ENCODE data around the gene NAGPA. TPM values are rescaled to one million over a fixed set of nuclear protein-coding genes. Genes with fewer than 3 reads are reported as not detected.
"Not testable (repeated sequence)": the region's sequence is repeated elsewhere in the genome, so short reads cannot be mapped to it uniquely, and the experiment has no call there.

Gene NAGPA
- total and polyA plus RNA-seq, 2 donors from 2014 or later: 13.8 to 14.5 TPM

- TF ChIP-seq, protein P1, sequence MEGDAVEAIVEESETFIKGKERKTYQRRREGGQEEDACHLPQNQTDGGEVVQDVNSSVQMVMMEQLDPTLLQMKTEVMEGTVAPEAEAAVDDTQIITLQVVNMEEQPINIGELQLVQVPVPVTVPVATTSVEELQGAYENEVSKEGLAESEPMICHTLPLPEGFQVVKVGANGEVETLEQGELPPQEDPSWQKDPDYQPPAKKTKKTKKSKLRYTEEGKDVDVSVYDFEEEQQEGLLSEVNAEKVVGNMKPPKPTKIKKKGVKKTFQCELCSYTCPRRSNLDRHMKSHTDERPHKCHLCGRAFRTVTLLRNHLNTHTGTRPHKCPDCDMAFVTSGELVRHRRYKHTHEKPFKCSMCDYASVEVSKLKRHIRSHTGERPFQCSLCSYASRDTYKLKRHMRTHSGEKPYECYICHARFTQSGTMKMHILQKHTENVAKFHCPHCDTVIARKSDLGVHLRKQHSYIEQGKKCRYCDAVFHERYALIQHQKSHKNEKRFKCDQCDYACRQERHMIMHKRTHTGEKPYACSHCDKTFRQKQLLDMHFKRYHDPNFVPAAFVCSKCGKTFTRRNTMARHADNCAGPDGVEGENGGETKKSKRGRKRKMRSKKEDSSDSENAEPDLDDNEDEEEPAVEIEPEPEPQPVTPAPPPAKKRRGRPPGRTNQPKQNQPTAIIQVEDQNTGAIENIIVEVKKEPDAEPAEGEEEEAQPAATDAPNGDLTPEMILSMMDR (IDR thresholded peaks at IDR 0.05; ENCODE audit: borderline replicate concordance, extremely low read depth, insufficient read depth): no peak
- no peak for FAIRE-seq
- Histone ChIP-seq H3K4me1 (ENCODE audit: control insufficient read depth in 2 of 3, insufficient read depth in 2 of 3, low read depth in 1 of 3, low read length in 3 of 3) (no peaks in the 10 kb centered on the region), H3K9ac (ENCODE audit: low read length in 3 of 3) (no peak overlapping the region), H3K4me3 (ENCODE audit: low read length in 3 of 3) (no peak overlapping the region), H3K36me3 (ENCODE audit: control insufficient read depth in 2 of 3, insufficient read depth in 3 of 3, low read length in 3 of 3) (no peaks in the 10 kb centered on the region), H3K27ac (ENCODE audit: low read depth in 2 of 2, low read length in 2 of 2) (no peak overlapping the region), H3K27me3 (ENCODE audit: control insufficient read depth, insufficient read depth, low read length) (no peaks in the 10 kb centered on the region), H3K9me3 (ENCODE audit: control insufficient read depth in 2 of 3, insufficient read depth in 1 of 3, low read length in 3 of 3) (no peaks in the 10 kb centered on the region)
- peak in 1 of 5 donors; percentile 16 for DNase-seq
- intact Hi-C loops (cut with DNase I): no loop called here
Observed at GRCh38 chr16:5054876-5055865, 21.4 kb upstream of the NAGPA start.

GRCh38 chr16:5046914-5047313 lies 13.2 kb upstream of the NAGPA start:
- FAIRE-seq (no peak), DNase-seq (peak in 2 of 5 donors; percentile 4 to 8)
- intact Hi-C loops (cut with DNase I): no loop called here
- H3K27me3 ChIP-seq (ENCODE audit: control insufficient read depth, insufficient read depth, low read length): no peaks in the 10 kb centered on the region
- H3K9me3 ChIP-seq (ENCODE audit: control insufficient read depth in 2 of 3, insufficient read depth in 1 of 3, low read length in 3 of 3): no peaks in the 10 kb centered on the region
- H3K4me1 ChIP-seq (ENCODE audit: control insufficient read depth in 2 of 3, insufficient read depth in 2 of 3, low read depth in 1 of 3, low read length in 3 of 3): no peaks in the 10 kb centered on the region
- H3K27ac ChIP-seq (ENCODE audit: low read depth in 2 of 2, low read length in 2 of 2): no peak overlapping the region
- TF ChIP-seq, protein P1 (IDR thresholded peaks at IDR 0.05; ENCODE audit: borderline replicate concordance, extremely low read depth, insufficient read depth): no peak
- H3K36me3 ChIP-seq (ENCODE audit: control insufficient read depth in 2 of 3, insufficient read depth in 3 of 3, low read length in 3 of 3): peaks cover 0 to 3% (median 0%) of the 10 kb centered on the region in 3 donors
- H3K4me3 ChIP-seq (ENCODE audit: low read length in 3 of 3): no peak overlapping the region
- no peak overlapping the region for H3K9ac ChIP-seq (ENCODE audit: low read length in 3 of 3)

- FAIRE-seq (no peak), DNase-seq (peak in 2 of 5 donors; percentile 15 to 18)
- TF ChIP-seq, protein P1 (IDR thresholded peaks at IDR 0.05; ENCODE audit: borderline replicate concordance, extremely low read depth, insufficient read depth): no peak
- no peak overlapping the region for H3K4me3 ChIP-seq (ENCODE audit: low read length in 3 of 3)
- H3K4me1 ChIP-seq (ENCODE audit: control insufficient read depth in 2 of 3, insufficient read depth in 2 of 3, low read depth in 1 of 3, low read length in 3 of 3): no peaks in the 10 kb centered on the region
- H3K36me3 ChIP-seq (ENCODE audit: control insufficient read depth in 2 of 3, insufficient read depth in 3 of 3, low read length in 3 of 3): peaks cover 0 to 3% (median 0%) of the 10 kb centered on the region in 3 donors
- no peaks in the 10 kb centered on the region for H3K27me3 ChIP-seq (ENCODE audit: control insufficient read depth, insufficient read depth, low read length)
- H3K27ac ChIP-seq (ENCODE audit: low read depth in 2 of 2, low read length in 2 of 2): no peak overlapping the region
- no peaks in the 10 kb centered on the region for H3K9me3 ChIP-seq (ENCODE audit: control insufficient read depth in 2 of 3, insufficient read depth in 1 of 3, low read length in 3 of 3)
- intact Hi-C loops (cut with DNase I): no loop called here
- H3K9ac ChIP-seq (ENCODE audit: low read length in 3 of 3): no peak overlapping the region
Observed at GRCh38 chr16:5045499-5046115, 11.9 kb upstream of the NAGPA start.

DNA sequence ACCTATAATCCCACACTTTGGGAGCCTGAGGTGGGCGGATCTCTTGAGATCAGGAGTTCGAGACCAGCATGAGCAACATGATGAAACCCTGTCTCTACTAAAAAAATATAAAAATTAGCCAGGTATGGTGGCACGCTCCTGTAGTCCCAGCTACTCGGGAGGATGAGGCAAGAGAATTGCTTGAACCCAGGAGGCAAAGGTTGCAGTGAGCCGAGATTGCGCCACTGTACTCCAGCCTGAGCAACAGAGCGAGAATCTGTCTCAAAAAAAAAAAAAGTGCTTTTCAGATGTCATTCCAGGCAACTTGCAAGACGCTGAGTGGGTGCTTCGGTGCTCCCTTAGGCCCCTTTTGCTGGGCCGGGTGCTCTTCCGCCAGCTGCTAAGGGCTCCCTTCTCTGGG lies 10.8 kb upstream of the NAGPA start:
- H3K27ac ChIP-seq (ENCODE audit: low read depth in 2 of 2, low read length in 2 of 2); H3K36me3 ChIP-seq (ENCODE audit: control insufficient read depth in 2 of 3, insufficient read depth in 3 of 3, low read length in 3 of 3); H3K4me3 ChIP-seq (ENCODE audit: low read length in 3 of 3); intact Hi-C loops (cut with DNase I); H3K27me3 ChIP-seq (ENCODE audit: control insufficient read depth, insufficient read depth, low read length); H3K9me3 ChIP-seq (ENCODE audit: control insufficient read depth in 2 of 3, insufficient read depth in 1 of 3, low read length in 3 of 3); FAIRE-seq; H3K9ac ChIP-seq (ENCODE audit: low read length in 3 of 3); H3K4me1 ChIP-seq (ENCODE audit: control insufficient read depth in 2 of 3, insufficient read depth in 2 of 3, low read depth in 1 of 3, low read length in 3 of 3): not testable (repeated sequence)
- peak in 1 of 5 donors; percentile 8 for DNase-seq

Measured in kidney (tissue), 14 donors.